Activated T-helper 9 cell treated with anti-CD3 and anti-CD28 coated beads, Interleukin-2, amount 50 U/mL, for 16 hours (primary cell): ENCODE data around the gene SLC10A6.

ENCODE experiments used
- DNase-seq: peaks from one replicate; pipeline ENCODE4 v3.0.0-alpha.2; 2020; ENCODE audit warnings: low read depth

Gene SLC10A6

GRCh38 chr4:86847571-86847970, 1.6 kb downstream of the SLC10A6 start:
- DNase-seq = no peak

DNA sequence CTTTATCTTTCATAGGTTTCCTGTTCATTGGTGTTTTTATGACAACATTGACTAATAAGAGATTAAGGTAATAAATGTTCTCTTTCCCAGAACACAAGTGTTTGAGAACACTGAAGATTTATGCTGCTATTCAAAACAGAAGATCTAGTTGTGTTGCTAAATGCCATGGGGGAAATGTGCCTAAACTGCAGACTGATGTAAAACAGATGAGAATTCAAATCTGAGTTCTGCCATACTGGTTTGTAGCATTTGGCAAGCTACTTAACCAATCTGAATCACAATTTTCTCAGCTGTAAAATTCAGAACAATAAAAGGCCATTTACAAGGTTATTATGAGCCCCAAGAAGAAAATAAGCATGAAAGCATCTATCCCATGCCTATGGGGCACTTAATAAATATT, 2.3 kb downstream of the SLC10A6 start:
- DNase-seq = no peak

- no peak for DNase-seq
Observed at GRCh38 chr4:86845593-86845992, 3.6 kb downstream of the SLC10A6 start.

- DNase-seq = no peak
Observed at GRCh38 chr4:86841309-86841708, 7.9 kb downstream of the SLC10A6 start.

- no peak for DNase-seq
Observed at GRCh38 chr4:86840858-86841257, 8.3 kb downstream of the SLC10A6 start.

GRCh38 chr4:86837691-86838503, 11.3 kb downstream of the SLC10A6 start:
- DNase-seq = no peak

DNA sequence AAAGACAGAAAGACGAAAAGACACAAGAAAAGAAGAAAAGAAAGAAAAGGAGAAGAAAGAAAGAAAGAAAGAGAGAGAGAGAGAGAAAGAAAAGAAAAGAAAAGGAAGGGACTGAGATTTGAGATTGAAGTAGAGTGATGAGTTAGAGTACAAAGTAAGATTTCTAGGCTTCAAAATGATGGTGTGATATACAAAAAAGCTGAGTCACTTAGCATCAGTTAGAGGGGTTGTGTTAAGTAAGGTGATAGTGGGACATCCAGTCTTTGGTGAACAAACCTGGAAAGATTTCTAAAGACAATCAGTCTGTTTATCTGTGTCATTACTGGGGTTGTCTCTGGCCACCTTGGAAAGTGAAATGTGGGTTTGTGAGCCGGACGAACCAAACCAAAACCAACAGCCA, 13.5 kb downstream of the SLC10A6 start:
- DNase-seq = no peak

DNA sequence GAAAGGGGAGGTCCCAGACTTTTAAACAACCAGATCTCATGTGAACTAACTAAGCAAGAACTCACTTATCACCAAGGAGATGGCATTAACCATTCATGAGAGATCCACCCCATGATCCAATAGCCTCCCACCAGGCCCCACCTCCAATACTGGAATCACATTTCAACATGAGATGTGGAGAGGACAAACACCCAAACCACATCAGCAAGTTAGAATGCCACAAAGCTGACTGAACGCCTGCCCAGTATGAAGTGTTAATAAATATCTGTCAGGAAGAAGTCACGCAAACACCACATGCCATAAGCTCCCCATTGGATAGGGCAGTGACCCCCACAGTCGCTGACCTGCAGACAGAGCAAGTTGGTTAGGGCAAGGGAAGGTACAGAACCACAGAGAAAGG, 14.3 kb downstream of the SLC10A6 start:
- DNase-seq = no peak

DNA sequence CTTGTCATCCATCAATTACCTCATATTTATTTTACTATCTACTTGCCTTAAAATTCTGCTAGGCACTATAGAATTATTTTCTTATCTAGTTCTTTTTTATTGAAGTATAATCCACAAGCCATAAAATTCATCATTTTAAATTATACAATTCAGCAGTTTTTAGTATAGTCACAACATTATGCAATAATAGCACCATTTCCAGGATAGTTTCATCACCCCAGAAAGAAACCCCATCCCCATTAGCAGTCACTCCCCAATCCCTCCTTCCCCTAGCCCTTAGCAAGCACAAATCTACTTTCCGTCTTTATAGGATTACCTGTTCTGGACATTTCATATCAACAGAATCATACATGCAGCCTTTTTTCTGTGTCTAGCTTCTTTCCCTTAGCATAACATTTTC, 15.6 kb downstream of the SLC10A6 start:
- no peak for DNase-seq

DNA sequence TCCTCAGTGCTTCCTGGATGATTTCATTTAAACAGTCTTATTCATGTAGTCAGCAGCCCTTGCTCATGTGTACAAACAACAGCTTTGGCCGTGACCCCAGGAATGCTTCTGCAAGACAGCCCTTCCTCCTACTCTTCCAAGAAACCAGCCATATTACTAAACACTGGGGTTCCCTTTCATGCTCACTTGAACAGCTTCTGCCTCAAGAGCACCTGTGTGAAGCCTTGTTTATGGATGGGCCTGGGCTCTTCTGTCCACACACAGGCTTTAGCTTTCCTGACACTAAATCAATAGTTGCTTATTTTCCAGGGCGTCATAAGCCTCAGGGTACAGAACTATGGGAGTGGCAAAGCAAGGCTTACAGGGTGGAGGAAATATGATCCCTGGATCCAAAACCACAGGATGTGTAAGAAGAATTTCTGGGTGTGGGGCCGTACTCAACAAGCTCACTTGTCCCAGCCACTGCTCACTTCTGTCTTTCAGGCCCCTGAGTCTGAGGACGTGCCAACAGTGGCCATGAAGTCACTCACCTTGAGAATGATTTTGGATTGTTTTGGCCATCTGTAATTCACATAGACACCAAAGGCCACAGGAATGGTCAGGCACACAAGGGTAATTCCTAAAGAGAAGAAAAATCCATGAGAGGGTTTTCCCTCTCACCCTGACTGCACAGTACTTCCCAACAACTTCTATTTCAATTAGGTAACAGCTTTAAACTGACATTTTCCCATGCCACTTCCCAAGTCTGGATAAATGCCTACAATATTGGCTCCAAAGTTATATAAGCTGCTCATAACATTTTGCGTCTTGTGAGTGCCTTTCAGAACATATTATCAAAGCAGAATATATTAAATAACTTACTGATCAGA, 17.7 kb downstream of the SLC10A6 start:
- DNase-seq = no peak

DNA sequence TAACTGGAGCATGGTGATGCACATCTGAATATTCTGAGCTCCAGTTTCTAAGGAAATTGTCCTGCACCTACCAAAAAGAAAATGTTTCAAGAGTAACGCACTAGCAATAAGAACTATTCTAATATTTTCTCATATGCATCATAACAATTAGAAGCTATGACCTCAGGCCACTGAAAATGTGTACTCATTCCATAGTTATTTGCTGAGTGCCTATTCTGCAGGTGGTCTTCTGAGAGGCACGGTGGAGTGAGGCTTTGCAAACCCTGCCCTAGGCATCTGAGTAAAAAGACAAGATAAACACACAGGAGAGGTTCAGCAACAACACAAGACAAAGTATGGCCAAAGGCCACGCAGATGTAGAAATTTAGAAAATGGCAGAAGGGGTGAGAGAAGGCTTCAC, 23.7 kb downstream of the SLC10A6 start:
- no peak for DNase-seq

DNA sequence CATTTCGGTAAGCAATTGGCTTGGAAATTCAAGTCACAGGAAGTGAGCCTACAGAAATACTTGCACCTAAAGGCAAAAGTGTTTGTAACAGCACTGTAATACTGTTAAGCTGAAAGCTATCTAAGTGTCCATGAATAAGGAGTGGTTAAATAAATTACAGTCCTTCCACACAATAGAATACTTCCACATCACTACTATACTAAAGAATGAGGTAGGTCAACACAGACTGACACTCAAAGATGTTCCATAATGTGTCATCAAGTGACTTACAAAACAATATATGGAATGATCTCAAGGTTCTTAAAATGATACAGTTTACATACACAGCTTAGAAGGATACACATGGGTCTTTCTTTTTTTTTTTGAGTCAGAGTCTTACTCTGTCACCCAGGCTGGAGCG, 27.0 kb downstream of the SLC10A6 start:
- no peak for DNase-seq

- no peak for DNase-seq
Observed at GRCh38 chr4:86821151-86821550, 28.0 kb downstream of the SLC10A6 start.

DNA sequence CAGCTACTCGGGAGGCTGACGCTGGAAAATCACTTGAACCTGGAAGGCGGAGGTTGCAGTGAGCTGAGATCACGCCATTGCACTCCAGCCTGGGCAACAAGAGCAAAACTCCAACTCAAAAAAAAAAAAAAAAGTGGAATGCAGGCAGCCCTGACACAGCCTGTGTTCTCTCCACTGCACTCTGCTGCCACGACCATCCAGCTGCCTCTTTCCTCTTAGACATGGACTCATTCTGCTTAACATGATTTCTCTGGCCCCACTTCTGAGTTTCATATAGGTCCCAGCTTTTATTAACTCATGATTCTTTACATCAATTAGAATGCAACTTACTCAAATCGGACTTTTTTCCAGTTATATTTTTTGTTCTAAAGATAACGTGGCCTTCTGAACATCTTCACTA, 29.6 kb downstream of the SLC10A6 start:
- no peak for DNase-seq

- no peak for DNase-seq
Observed at GRCh38 chr4:86818841-86819240, 30.3 kb downstream of the SLC10A6 start.

DNA sequence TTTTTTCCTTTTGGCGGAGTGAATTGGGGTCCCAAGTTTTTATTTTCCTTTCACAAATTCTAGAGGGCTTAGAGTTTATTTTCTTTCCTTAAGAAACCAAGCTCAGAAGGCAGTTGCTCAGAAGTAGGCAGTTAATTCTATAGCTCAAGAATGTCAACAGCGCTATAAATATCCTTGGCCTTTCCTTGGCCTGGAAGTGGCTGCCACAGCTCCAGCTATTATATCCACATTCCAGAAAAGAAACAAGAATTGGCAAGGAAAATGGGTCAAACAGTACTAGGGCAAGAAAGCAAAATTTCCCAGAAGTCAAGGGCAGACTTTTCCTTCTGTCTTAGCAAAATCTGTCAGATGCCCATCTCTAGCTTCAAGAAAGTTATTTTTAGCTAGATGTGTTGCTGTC, 31.0 kb downstream of the SLC10A6 start:
- no peak for DNase-seq

DNA sequence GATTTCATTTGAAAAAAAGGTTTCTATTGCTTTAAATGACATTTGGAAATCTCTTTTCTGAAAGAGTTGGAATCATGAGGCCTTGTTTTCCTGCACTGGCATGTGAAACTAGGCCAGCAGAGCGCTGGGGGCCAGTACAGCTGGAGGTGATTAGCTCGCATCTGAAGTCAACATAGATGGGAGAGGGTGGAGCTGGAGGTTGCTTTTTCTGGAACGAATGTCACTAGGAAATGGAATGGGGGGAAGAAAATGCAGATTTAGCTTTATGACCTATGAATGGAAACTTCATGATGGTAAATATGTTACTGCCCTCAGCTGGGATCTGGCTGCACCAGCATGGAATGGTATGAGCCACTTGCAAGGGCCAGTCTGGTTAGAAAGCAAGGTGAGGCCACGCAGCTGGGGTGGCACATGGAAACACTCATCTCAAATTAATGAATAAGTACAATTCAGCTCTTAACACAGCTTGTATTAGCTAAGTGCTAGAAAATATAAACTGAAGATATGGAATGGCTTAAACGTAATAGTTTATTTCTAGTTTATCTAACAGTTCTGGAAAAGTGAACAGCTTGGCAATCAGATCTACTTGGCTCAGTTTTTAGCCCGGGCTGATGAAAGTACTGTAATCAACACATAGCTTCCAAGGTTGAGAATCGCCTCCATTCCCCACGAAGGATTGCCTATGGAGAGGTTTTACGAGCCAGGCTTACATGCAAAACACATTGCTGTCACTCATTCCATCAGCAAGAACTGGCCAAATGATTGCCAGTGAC, 32.5 kb downstream of the SLC10A6 start:
- DNase-seq = no peak

GRCh38 chr4:86815653-86816052, 33.5 kb downstream of the SLC10A6 start:
- no peak for DNase-seq

DNA sequence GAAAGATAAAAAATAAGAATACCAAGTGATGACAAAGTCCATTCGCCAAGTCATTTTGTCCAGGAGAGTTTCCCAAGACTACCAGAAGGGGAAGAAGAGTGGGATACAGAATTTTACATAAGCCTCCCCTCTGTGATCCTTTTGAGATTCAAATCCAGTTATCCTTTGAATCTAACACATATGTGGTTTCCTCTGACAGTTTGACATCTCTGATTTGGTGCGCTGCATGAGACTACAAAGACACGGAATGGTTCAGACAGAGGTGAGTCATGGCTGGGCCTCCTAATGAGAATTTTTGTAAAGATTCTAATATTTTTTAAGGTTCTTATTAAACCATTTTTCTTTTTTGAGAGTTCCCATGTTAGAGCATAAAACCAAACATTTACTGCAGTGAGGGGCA, 38.3 kb downstream of the SLC10A6 start:
- DNase-seq = no peak

DNA sequence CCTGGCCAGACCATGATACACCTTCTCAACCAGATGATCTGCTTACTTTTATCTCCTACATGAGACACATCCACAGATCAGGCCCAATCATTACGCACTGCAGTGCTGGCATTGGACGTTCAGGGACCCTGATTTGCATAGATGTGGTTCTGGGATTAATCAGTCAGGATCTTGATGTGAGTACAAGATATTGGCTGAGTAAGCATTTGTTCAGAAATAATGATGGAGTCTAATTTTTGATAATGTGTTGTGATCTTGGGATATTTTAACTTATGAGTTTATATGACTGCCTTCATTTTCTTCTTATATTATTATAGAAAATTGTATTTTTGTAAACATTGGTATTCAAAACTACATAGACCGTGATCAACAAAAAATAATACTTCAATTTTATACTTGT, 39.4 kb downstream of the SLC10A6 start:
- DNase-seq = no peak

DNA sequence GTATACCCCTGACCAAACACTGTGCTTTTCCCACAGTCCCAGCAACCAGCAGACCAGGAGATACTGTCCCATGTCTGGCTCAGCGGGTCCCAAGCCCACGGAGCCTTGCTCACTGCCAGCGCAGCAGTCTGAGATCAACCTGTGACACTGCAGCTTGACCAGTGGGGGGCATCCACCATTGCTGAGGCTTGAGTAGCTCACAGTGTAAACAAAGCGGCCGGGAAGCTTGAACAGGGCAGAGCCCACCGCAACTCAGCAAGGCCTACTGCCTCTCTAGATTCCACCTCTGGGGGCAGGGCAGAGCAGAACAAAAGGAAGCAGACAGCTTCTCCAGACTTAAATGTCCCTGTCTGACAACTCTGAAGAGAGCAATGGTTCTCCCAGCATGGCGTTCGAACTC, 58.1 kb downstream of the SLC10A6 start:
- DNase-seq = no peak

GRCh38 chr4:86788826-86789225, 60.4 kb downstream of the SLC10A6 start:
- DNase-seq = no peak

- DNase-seq = no peak
Observed at GRCh38 chr4:86778175-86778574, 71.0 kb downstream of the SLC10A6 start.
